CD4-positive, alpha-beta T cell treated with Interleukin-2 at 100 ng/mL for 4 hours (primary cell): Measurements from ENCODE around the gene EXD3.
"Not testable (repeated sequence)": the region's sequence is repeated elsewhere in the genome, so short reads cannot be mapped to it uniquely, and the experiment has no call there.

Source experiments
- DNase-seq: peaks from one replicate; pipeline ENCODE4 v3.0.0-alpha.2; 2020; ENCODE audit warnings: low spot score

EXD3 gene

DNA sequence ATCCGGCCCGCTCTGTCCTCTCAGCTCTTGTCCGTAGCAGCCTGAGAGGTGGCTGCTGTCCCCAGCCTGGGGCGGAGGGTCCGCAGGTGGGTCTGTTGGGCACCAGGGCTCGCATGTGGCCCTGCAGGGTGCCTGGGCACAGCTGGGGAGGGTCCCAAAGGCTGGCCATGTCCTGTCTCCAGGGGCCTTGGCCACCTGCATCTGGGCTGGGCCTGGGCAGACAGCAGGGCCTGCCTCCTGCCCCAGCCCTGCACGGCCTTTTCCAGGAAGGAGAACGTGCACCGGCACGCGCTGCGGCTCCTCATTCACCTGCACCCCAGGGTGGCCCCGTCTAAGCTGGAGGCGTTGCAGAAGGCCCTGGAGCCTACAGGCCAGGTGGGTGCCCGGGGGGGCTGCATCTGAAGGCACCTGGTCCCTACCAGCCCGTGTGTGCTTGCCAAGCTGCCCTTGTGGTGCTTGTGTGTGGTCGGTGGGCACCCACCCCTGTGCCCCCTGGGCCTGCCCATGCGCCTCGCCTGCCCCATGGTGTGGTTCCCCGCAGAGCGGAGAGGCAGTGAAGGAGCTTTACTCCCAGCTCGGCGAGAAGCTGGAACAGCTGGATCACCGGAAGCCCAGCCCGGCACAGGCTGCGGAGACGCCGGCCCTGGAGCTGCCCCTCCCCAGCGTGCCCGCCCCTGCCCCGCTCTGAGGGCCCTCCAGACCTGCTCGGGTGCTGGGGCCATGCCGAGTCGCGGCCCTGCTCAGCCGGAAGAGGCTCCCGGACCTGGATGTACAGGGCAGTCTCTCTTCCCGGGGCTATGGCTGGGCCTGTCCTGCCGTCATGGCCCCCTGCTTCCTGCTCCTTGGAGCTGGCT lies 150.5 kb downstream of the EXD3 start:
- no peak for DNase-seq

DNA sequence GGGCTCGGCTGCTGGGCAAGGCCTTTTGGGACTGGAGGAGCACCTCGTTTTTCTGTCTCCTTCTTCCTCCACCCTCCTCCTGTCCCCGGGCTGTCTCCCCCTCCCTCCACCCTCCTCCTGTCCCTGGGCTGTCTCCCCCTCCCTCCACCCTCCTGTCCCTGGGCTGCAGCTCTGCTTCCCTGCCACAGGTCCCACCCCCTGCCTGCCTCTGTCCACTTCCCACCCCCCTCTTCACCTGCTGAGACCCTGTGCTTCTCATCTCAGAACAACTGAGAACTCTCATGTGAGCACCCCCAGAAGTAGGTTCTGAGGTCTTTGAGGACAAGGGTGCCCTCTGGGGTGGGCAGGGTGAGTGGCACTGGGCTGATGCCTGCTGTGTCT lies 151.3 kb downstream of the EXD3 start:
- no peak for DNase-seq

DNA sequence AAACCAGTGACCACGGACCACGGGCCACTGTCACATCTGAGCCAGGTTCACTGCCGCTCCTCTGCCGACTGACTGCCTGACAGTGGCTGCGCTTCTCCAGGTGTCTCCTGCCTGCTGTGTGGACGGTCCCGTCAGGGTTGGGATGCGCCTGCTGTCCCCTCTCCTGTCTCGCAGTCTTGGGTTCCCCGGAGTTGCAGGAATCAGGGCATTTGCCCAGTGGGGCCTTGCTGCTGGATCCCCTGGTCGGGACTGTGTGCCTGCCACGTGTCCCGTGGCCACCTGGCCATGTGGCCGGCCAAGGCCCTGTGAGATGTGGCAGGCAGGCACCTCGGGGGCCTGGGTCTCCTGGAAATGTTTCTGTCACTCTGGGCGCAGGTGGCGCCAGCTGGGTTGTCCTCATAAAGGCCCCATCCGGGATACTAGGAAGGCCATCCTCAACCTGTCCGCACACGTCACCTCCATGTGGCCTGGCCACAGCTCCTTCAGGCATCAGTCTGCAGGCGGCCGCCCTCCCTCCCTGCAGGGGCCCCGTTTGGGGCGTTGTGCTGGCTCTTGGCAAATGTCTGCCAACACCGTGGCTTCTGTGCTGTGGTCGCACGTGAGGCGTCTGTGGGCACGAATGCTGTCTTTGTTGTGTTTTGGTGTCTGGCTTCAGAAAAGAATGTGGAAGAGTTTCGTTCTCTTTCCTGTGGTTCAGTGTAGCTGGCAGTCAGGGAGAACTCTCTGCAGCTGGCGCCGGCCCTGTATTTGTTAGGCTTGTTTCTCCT lies 151.8 kb downstream of the EXD3 start:
- peak; percentile 24 for DNase-seq

DNA sequence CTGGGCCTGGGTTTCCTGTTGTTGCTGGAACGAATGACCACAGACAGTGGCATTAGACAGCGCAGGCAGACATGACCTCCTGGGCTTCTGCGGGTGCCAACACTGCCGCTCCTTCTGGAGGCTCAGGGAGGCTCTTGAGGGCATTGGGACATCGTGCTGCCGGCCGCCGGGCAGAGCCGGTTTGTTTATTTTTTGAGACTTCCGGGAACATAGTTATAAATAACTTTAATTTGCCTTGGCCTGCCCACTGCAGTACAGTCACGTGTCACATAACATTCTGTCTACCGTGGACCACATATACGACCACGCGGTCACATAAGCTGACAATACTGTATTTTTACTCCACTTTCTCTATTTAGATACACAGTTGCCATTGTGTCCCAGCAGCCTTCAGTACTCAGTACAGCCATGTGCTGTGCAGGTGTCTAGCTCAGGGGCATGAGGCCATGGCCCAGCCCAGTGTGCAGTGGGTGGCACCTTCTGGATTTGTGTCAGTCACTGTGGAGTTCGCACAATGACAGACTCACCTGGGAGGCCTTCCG lies 153.7 kb downstream of the EXD3 start:
- no peak for DNase-seq

DNA sequence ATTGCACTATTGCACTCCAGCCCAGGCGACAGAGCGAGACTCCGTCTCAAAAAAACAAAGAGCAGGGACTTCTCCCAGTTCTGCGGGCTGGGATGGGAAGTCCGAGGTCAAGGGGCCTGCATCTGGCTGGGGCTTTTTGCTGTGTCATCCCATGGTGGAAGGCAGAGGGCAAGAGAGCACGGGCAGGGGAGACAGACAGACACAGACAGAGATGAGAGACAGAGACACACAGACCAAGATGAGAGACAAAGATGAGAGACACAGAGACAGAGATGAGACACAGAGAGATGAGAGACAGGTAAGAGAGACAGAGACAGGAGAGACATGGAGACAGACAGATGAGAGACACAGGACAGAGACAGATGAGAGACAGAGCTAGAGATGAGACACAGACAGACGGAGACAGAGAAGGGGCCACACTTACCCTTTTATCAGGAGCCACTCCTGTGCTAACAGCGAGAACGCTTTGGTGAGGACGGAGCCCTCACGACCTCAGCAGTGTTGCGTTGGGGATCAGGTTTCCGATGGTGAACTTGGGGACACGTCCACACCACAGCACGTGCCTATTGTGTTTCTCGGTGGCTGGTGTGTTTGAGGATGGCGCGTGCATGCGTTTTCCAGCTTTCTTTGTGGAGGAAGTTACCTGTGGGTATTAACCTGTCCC lies 154.3 kb downstream of the EXD3 start:
- no peak for DNase-seq

DNA sequence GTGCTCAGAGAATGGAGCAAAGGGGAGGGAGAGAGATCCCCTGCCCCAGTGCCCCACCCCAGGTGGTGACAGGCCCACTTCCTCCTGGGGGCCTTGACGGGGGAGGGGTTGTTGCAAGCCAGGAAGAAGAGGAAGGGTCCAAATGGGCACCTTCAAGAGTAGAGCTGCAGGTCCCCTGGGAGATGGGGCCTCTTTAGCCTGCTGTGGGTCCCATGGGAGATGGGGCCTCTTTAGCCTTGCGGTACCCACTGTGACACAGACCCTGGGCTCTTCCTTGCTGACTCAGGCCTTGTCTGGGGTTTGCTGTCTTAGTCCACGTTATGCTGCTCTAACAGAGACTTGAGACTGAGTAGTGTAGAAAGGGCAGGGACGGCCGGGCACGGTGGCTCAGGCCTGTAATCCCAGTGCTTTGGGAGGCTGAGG lies 155.0 kb downstream of the EXD3 start:
- DNase-seq = no peak

DNA sequence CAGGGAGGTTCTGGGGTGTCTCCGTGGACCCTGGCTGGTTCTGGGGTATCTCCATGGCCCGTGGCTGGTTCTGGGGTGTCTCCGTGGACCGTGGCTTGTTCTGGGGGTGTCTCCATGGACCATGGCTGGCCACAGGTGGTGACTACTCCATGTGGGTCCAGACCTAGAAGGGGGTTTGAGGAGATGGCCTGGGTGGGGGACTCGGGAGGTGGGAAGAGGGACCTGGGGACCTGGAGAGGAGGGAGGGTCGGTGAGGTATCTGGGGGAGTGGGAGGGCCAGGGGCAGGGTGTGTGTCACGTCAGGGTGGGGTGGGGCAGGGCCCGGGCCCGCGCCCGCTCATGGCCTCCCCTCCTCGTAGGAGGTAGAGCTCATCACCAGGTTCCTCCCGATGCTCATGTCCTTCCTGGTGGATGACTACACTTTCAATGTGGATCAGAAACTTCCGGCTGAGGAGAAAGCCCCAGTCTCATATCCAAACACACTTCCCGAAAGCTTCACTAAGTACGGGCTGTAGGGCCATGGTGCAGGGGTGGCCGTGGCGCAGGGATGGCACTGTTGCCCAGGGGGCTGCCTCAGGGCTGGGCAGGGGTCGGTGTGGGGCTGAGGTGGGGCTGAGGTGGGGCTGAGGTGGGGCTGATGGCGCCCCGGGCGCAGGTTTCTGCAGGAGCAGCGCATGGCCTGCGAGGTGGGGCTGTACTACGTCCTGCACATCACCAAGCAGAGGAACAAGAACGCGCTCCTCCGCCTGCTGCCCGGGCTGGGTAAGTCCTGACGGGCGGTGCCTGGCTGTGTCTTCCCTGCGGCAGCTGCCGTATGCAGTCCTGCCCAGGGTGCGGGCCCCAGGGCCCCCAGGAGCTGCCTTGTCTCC lies 156.1 kb downstream of the EXD3 start:
- DNase-seq = no peak

DNA sequence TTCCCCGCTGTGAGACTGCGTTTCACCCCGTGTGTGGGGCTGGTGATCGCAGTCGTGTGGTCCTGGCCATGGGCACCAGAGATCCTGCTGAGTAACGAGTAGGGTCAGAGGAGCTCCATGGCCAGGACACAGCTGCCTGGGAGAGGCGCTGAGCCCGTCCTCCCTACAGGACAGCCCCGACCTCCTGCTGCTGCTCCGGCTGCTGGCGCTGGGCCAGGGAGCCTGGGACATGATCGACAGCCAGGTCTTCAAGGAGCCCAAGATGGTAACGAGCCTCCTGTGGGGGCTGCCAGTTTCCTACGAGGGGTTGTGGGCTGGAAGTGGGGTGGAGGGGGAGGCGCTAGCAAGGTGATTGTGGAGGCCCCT lies 156.8 kb downstream of the EXD3 start:
- DNase-seq = no peak

DNA sequence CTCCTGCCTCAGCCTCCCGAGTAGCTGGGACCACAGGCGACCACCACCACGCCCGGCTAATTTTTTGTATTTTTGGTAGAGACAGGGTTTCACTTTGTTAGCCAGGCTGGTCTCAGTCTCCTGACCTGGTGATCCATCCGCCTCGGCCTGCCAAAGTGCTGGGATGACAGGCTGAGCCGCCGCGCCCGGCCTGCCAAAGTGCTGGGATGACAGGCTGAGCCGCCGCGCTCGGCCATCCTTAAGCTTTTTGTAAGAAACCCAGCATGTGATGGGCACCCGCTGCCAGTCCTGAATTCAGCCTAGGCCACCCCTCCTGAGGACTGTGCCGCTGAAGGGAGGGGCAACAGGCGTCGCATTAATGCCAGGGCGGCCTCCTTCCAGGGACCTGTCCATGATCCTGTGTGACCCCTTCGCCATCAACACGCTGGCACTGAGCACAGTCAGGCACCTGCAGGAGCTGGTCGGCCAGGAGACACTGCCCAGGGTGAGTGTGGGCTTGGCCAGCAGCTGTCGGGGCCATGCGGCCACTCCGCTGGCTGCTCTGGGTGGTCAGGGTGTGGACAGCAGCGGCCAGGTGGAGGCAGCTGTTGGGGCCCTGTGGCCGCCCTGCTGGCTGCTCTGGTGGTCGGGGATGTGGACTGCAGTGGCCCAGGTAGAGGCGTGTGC lies 157.3 kb downstream of the EXD3 start:
- no peak for DNase-seq

DNA sequence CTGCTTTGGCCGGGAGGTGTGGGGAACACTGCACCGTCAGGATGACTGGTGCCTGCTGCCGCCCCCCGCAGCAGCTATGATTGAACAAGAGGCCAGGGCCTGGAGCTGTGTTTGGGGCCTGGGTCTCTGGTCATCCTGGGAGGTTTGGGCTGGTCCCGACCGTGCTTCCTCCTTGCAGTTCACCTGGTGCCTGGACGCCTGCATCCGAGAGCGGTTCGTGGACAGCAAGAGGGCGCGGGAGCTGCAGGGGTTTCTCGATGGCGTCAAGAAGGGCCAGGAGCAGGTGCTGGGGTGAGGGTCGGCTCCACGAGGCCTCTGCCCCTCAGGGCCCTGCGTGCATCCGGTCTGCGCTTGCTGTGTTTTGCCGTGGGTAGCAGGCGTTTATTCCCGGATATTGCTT lies 158.9 kb downstream of the EXD3 start:
- DNase-seq = no peak

DNA sequence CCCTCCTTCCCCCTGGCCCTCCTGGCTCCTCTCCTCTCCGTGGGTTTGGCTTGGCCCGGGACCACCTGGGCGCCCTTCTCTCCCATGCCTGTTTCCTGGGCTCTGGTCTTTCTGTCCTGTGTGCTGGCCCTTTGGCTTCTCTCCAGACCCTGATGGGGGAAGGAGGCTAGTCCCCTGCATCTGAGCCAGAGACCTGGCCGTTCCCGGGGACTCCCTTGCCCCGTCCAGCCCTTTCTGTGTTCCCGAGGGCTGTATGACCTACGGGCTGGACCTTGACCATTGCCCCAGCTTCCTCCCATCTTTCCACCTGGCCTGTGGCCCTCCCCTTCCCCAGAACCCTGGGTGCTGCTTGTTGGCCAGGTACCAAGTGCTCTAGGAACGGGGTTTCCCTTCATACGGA lies 159.5 kb downstream of the EXD3 start:
- DNase-seq = no peak

DNA sequence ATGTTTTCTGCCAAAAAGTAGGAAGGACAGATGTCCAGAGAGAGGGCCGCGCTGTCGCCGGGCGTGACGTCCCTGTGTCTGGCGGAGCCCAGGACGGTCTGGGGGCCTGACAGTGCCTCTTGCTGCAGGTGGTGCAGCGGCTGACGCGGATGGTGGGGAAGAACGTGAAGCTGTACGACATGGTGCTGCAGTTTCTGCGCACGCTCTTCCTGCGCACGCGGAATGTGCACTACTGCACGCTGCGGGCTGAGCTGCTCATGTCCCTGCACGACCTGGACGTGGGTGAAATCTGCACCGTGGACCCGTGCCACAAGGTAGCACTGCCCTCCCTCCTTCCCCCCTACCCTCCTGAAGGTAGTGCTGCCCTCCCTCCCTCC lies 160.1 kb downstream of the EXD3 start:
- DNase-seq = no peak

DNA sequence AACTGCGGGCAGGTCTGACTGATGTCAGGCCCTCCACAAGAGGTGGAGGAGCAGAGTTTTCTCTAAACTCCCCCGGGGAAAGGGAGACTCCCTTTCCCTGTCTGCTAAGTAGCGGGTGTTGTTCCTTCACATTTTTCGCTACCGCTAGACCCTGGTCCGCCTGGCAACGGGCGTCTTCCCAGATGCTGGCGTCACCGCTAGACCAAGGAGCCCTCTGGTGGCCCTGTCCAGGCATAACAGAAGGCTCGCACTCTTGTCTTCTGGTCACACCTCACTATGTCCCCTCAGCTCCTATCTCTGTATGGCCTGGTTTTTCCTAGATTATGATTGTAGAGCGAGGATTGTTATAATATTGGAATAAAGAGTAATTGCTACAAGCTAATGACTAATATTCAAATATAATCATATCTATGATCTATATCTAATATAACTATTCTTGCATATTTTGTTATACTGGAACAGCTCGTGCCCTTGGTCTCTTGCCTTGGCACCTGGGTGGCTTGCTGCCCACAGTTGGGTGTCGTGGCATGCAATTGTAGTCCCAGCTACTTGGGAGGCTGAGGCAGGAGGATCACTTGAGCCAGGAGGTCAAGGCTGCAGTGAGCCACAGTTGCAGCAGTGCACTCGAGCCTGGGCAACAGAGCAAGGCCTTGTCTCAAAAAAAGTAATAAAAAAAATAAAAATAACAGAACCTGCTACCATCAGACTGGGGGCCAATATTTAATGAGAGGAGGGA lies 160.6 kb downstream of the EXD3 start:
- not testable (repeated sequence) for DNase-seq
